Measurements from ENCODE around the gene PARD3B.

Gene PARD3B

GRCh38 chr2:205494537-205495235 is 949.4 kb downstream of the PARD3B start:
- no peak for DNase-seq

GRCh38 chr2:205495819-205496218 is 950.5 kb downstream of the PARD3B start:
- no peak for DNase-seq

- no peak for DNase-seq
Measured at GRCh38 chr2:205496370-205496769, 951.1 kb downstream of the PARD3B start.

GRCh38 chr2:205496772-205497171 is 951.5 kb downstream of the PARD3B start:
- DNase-seq, result no peak

GRCh38 chr2:205499006-205499405 is 953.7 kb downstream of the PARD3B start:
- DNase-seq, result no peak

- no peak for DNase-seq
Measured at GRCh38 chr2:205500065-205500464, 954.8 kb downstream of the PARD3B start.

GRCh38 chr2:205500951-205501350 is 955.7 kb downstream of the PARD3B start:
- no peak for DNase-seq

- no peak for DNase-seq
Measured at GRCh38 chr2:205501826-205502225, 956.6 kb downstream of the PARD3B start.

- no peak for DNase-seq
Measured at GRCh38 chr2:205505371-205505770, 960.1 kb downstream of the PARD3B start.

- no peak for DNase-seq
Measured at GRCh38 chr2:205509655-205510054, 964.4 kb downstream of the PARD3B start.

- DNase-seq, result no peak
Measured at GRCh38 chr2:205510345-205510744, 965.1 kb downstream of the PARD3B start.

- DNase-seq, result no peak
Measured at GRCh38 chr2:205511221-205511620, 965.9 kb downstream of the PARD3B start.

GRCh38 chr2:205511641-205512040 is 966.4 kb downstream of the PARD3B start:
- DNase-seq, result no peak

- DNase-seq, result no peak
Measured at GRCh38 chr2:205520311-205520710, 975.0 kb downstream of the PARD3B start.

- no peak for DNase-seq
Measured at GRCh38 chr2:205524656-205525055, 979.4 kb downstream of the PARD3B start.

GRCh38 chr2:205527801-205528200 is 982.5 kb downstream of the PARD3B start:
- no peak for DNase-seq

GRCh38 chr2:205531072-205531471 is 985.8 kb downstream of the PARD3B start:
- DNase-seq, result no peak

- no peak for DNase-seq
Measured at GRCh38 chr2:205531489-205532148, 986.3 kb downstream of the PARD3B start.

- no peak for DNase-seq
Measured at GRCh38 chr2:205535001-205535400, 989.7 kb downstream of the PARD3B start.

- DNase-seq, result no peak
Measured at GRCh38 chr2:205539603-205540002, 994.3 kb downstream of the PARD3B start.

- no peak for DNase-seq
Measured at GRCh38 chr2:205540036-205540435, 994.8 kb downstream of the PARD3B start.

GRCh38 chr2:205543262-205543843 is 998.1 kb downstream of the PARD3B start:
- no peak for DNase-seq

- DNase-seq, result no peak
Measured at GRCh38 chr2:205543937-205544702, 998.8 kb downstream of the PARD3B start.
